Common myeloid progenitor, CD34-positive (primary cell): Measurements from ENCODE around the gene TRPC3.

Source experiments
- CTCF ChIA-PET: fragments of 350-600 bp; sonication (Branson Sonifier 250); formaldehyde crosslinking; loops from one replicate; lab custom pipeline; 2021; ENCODE audit warnings: antibody characterized with exemption; lab: Charles Lee
- POLR2A ChIA-PET: fragments of 350-600 bp; sonication (Branson Sonifier 250); formaldehyde crosslinking; loops from one replicate; lab custom pipeline; 2021; ENCODE audit warnings: antibody characterized with exemption; lab: Charles Lee
- DNase-seq, 3 donors: peaks; one replicate each; pipeline versions ENCODE4 v3.0.0 to v3.0.0-alpha.2; 2013
- H3K27ac ChIP-seq, 2 experiments: 1 replicate in 1 of 2; 2 replicates in 1 of 2; pipeline ENCODE4 v1.7.0; 2013; ENCODE audit warnings: inconsistent platforms in 2 of 2, low read length in 2 of 2, mild to moderate bottlenecking in 2 of 2, low read depth in 1 of 2, moderate library complexity in 1 of 2; ENCODE audit not compliant: severe bottlenecking in 2 of 2, insufficient read depth in 1 of 2, poor library complexity in 1 of 2
- H3K27me3 ChIP-seq, 5 experiments: replicated peaks in 2 of 5; 1 replicate in 3 of 5; 2 replicates in 2 of 5; pipeline versions ENCODE4 v1.6.1 to v1.7.0; 2013; ENCODE audit warnings: low read length in 4 of 5, mild to moderate bottlenecking in 2 of 5, moderate library complexity in 2 of 5, inconsistent platforms in 1 of 5; ENCODE audit not compliant: insufficient read depth in 5 of 5, control insufficient read depth in 4 of 5
- H3K36me3 ChIP-seq, 4 experiments: 1 replicate in 2 of 4; 2 replicates in 2 of 4; pipeline versions ENCODE4 v1.6.1 to v1.7.0; 2013; ENCODE audit warnings: low read length in 3 of 4, control low read depth in 1 of 4, mild to moderate bottlenecking in 1 of 4; ENCODE audit not compliant: control insufficient read depth in 4 of 4, insufficient read depth in 4 of 4
- H3K4me1 ChIP-seq, 4 experiments: 1 replicate in 3 of 4; 2 replicates in 1 of 4; pipeline versions ENCODE4 v1.6.1 to v1.7.1; 2013; ENCODE audit warnings: low read length in 3 of 4, mild to moderate bottlenecking in 3 of 4, control low read depth in 1 of 4, inconsistent platforms in 1 of 4, moderate library complexity in 1 of 4; ENCODE audit not compliant: control insufficient read depth in 4 of 4, insufficient read depth in 4 of 4; ENCODE audit errors: control extremely low read depth in 1 of 4
- H3K4me3 ChIP-seq, 7 experiments: 1 replicate in 4 of 7; 2 replicates in 3 of 7; pipeline versions ENCODE4 v1.5.1 to v1.7.0; 2013; ENCODE audit warnings: mild to moderate bottlenecking in 7 of 7, low read length in 6 of 7, moderate library complexity in 6 of 7, inconsistent platforms in 2 of 7, low read depth in 2 of 7, control low read depth in 1 of 7; ENCODE audit not compliant: insufficient read depth in 4 of 7, control insufficient read depth in 1 of 7; ENCODE audit errors: extremely low read depth in 1 of 7
- H3K9me3 ChIP-seq, 5 experiments: 1 replicate in 4 of 5; 2 replicates in 1 of 5; pipeline versions ENCODE4 v1.6.1 to v1.7.1; 2013; ENCODE audit warnings: low read length in 4 of 5, mild to moderate bottlenecking in 2 of 5, inconsistent platforms in 1 of 5, low read depth in 1 of 5, moderate library complexity in 1 of 5; ENCODE audit not compliant: control insufficient read depth in 4 of 5, insufficient read depth in 2 of 5; ENCODE audit errors: control extremely low read depth in 1 of 5
- WGBS: methylation state at CpG from one replicate; pipeline ENCODE4 v1.1.5; 2013; ENCODE audit not compliant: insufficient coverage; 5-methylcytosine and 5-hydroxymethylcytosine counted together

TRPC3 gene

DNA sequence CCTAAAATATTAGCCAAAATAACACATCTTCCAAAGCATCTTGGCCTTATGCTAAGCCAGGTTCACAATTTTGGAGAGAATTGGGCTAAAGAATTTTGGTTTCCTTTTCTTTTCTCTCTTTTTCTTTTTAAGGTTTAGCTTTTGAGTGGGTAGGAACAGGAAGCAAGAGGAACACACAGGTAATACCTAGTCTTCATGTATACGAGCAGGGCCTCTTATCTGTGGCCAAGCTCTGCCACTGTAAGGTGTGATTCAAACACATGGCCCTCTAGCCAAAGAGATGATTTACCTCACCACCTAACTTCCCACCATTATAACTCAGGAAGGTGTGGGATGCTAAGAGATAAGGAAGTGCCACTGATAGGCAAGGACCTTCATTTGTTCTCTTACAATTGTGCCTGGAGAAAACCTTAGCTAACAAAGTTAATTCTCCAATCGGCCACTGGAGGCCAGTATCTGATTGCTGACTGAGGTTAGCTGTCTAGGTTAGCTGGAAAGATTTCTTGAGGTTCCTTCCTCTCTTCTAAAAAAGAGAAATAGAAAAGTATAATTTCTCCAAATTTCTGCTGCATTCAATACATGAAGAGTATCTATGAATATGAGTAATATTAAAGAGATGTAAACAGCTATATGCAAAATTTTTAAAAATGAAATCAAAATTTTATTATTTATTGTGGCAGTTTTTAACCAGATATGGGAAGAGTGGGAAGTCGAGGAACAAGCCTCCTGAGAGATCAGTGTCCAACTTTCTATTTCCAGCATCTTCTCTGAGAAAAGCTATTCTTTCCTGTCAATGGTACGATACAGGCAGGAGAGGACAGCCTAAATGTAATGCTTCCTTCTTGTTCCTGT, 51.5 kb downstream of the TRPC3 start:
- Histone ChIP-seq H3K36me3 (no peaks in the 10 kb centered on the region), H3K4me1 (peaks cover 0 to 5% (median 1%) of the 10 kb centered on the region in 4 experiments), H3K4me3 (no peak overlapping the region), H3K9me3 (no peaks in the 10 kb centered on the region), H3K27me3 (peaks cover 0 to 22% (median 6%) of the 10 kb centered on the region in 5 experiments), H3K27ac (no peak overlapping the region)
- 25% methylated on average over 2 of the region's 4 CpGs for WGBS
- DNase-seq = peak; percentile 58 to 81 (median 73)
- POLR2A ChIA-PET = no interaction called here
- CTCF ChIA-PET = interaction anchor here (0.5 to 2.4 kb wide), 37 partner anchors 9 to 1032 kb away, joined by 3 to 20 read pairs (median 3); no protein-coding TSS in a partner anchor

DNA sequence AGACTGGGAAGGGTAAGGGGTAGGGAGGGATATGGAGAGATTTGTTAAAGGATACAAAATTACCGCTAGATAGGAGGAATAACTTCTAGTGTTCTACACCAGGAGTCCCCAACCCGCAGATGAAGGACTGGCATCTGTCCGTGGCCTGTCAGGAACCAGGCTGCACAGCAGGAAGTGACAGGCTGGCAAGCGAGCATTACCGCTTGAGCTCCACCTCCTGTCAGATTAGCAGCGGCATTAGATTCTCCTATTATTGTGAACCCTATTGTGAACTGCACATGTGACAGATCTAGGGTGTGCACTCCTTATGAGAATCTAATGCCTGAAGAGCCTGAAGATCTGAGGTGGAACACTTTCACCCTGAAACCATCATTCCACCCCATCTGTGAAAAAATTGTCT, 53.7 kb downstream of the TRPC3 start:
- peak in 2 of 3 donors; percentile 17 to 30 for DNase-seq
- ChIA-PET CTCF (interaction anchor here (1.2 to 1.6 kb wide), 3 partner anchors 20 to 325 kb away, joined by 3 to 5 read pairs (median 3); no protein-coding TSS in a partner anchor), POLR2A (no interaction called here)
- peaks cover 0 to 6% (median 4%) of the 10 kb centered on the region in 5 experiments for H3K27me3 ChIP-seq
- H3K36me3 ChIP-seq = no peaks in the 10 kb centered on the region
- peak overlapping the region in 1 of 7 experiments; percentile 36 for H3K4me3 ChIP-seq
- peaks cover 0 to 5% (median 1%) of the 10 kb centered on the region in 4 experiments for H3K4me1 ChIP-seq
- H3K27ac ChIP-seq = no peak overlapping the region
- WGBS = 44% methylated on average over 6 of the region's 6 CpGs
- H3K9me3 ChIP-seq = no peaks in the 10 kb centered on the region

DNA sequence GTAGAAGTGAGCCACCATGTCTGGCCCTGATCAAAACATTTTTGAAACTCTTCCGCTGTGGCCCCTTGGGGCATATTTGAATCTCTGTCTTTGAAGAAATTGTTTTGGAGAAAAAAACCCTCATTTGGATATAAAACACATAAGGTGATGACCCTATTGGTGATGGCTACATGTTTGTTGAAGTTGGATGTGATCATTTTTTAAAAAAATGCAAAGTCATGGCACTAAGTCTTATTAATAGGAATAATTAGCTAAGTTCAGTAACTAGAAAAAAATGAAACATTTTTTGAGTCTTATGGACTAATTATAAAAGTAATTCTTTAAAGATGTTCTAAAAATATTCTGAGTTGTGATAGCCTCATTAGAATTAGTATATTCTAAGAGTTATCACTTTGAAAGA, 63.7 kb downstream of the TRPC3 start:
- CTCF ChIA-PET = no interaction called here
- DNase-seq = no peak
- Histone ChIP-seq H3K4me1 (peaks cover 0 to 3% (median 0%) of the 10 kb centered on the region in 4 experiments), H3K36me3 (no peaks in the 10 kb centered on the region), H3K27ac (no peak overlapping the region), H3K9me3 (peaks cover 0 to 3% (median 0%) of the 10 kb centered on the region in 5 experiments), H3K4me3 (no peak overlapping the region), H3K27me3 (no peaks in the 10 kb centered on the region)
- WGBS = no CpG with 5 or more reads among the region's 1 CpG
- POLR2A ChIA-PET = interaction anchor here (0.7 kb wide), 1 partner anchor 262 kb away, joined by 3 read pairs; no protein-coding TSS in a partner anchor

DNA sequence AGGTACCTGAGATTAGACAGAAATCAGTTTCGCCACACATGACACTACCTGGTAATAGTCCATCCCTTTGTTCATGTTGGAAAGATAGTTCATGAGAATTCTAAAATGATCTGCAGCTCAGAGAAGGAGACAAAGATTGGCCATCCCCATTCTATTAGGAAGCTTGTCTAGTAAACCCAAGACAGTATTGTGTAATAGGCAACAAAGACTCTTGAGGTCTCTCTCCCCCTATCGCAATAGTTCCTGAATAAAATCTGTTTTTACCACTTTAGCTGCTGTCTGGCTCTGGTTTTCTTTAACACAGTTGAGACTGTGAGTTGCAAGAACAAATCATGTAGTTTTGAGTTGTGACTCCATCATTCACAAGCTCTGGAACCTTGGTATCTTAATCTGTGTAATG, 66.7 kb downstream of the TRPC3 start:
- no peaks in the 10 kb centered on the region for H3K9me3 ChIP-seq

DNA sequence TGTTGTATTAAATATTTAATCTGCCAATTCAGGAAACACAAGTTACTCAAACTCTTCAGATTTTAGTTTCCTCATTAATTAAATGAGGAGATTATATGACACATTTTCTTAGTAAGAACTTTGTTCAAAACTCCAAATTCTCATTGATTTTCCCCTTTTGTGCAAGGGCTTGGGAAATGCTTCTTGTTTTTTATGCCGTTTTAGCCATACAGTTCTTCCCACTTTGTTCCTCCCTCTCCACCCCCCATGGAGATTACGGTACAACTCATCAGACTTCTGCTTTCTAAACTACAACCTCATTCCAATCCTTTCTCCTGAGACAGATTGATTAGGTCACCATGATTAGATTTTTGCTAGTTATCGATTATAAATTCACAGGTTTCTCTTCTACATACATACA, 70.7 kb downstream of the TRPC3 start:
- ChIA-PET CTCF (no interaction called here), POLR2A (no interaction called here)
- DNase-seq = peak in 2 of 3 donors; percentile 13 to 21
- Histone ChIP-seq H3K27ac (no peak overlapping the region), H3K4me3 (no peak overlapping the region), H3K4me1 (peaks cover 0 to 3% (median 0%) of the 10 kb centered on the region in 4 experiments), H3K9me3 (no peaks in the 10 kb centered on the region), H3K36me3 (no peaks in the 10 kb centered on the region), H3K27me3 (peaks cover 0 to 3% (median 0%) of the 10 kb centered on the region in 5 experiments)
- 29% methylated on average over 1 of the region's 3 CpGs for WGBS

More for the DNA sequence above, 66.7 kb downstream of the TRPC3 start:
- H3K4me1 ChIP-seq = peaks cover 0 to 3% (median 0%) of the 10 kb centered on the region in 4 experiments
- H3K4me3 ChIP-seq = no peak overlapping the region
- ChIA-PET POLR2A (no interaction called here), CTCF (interaction anchor here (1.6 kb wide), 1 partner anchor 16 kb away, joined by 3 read pairs; no protein-coding TSS in a partner anchor)
- no peak overlapping the region for H3K27ac ChIP-seq
- peaks cover 0 to 3% (median 0%) of the 10 kb centered on the region in 5 experiments for H3K27me3 ChIP-seq
- no CpG with 5 or more reads among the region's 2 CpGs for WGBS
- no peaks in the 10 kb centered on the region for H3K36me3 ChIP-seq
- DNase-seq = no peak

DNA sequence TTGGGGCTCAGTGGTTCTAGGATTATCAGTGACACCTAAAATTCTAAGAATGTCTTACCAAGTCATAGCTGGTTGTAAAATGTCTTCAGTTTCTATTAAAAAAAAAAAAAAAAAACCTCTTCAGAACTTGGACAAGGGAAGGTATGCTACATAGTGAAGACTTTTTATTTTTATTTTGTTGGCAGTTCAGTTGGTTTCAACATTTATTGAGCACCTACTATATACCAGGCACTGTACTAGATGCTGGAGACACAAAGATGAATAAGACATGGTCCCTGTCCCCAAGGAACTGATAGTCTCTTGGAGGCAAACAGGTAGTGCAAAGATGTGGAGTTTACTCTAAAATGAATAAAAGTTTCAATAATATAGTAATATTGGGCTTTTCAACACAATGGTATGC, 72.7 kb downstream of the TRPC3 start:
- no peak for DNase-seq
- ChIA-PET POLR2A (no interaction called here), CTCF (interaction anchor here (0.6 to 1.2 kb wide), 3 partner anchors 22 to 182 kb away, joined by 3 to 4 read pairs (median 3); partner anchors contain the start of gene ANXA5)
- Histone ChIP-seq H3K27ac (no peak overlapping the region), H3K4me1 (no peaks in the 10 kb centered on the region), H3K9me3 (no peaks in the 10 kb centered on the region), H3K4me3 (no peak overlapping the region), H3K27me3 (peaks cover 0 to 3% (median 0%) of the 10 kb centered on the region in 5 experiments), H3K36me3 (no peaks in the 10 kb centered on the region)
